HL-60/S4 treated with retinoic acid at 250 ng/mL for 4 days and 3 days (cell line): ENCODE data around the gene STK32B.

ENCODE experiments used
- in situ Hi-C: fragments of 300-500 bp; cut with MboI; formaldehyde crosslinking; loops from 2 replicates; pipeline ENCODE4 v1.7.0; 2022; ENCODE audit warnings: low sequenced_read_pairs

STK32B gene

GRCh38 chr4:5462254-5462835 is 411.1 kb downstream of the STK32B start:
- in situ Hi-C loops = no loop called here

GRCh38 chr4:5462896-5463295 is 411.6 kb downstream of the STK32B start:
- in situ Hi-C loops = no loop called here

- in situ Hi-C loops = no loop called here
These were observed 412.1 kb downstream of the STK32B start for GRCh38 chr4:5463361-5463760.

GRCh38 chr4:5463936-5464650 is 412.8 kb downstream of the STK32B start:
- in situ Hi-C loops = no loop called here

GRCh38 chr4:5465529-5465928 is 414.2 kb downstream of the STK32B start:
- in situ Hi-C loops = no loop called here

GRCh38 chr4:5465956-5466355 is 414.7 kb downstream of the STK32B start:
- in situ Hi-C loops = no loop called here

- in situ Hi-C loops = no loop called here
These were observed 415.8 kb downstream of the STK32B start for GRCh38 chr4:5467111-5467510.

- in situ Hi-C loops = no loop called here
These were observed 418.0 kb downstream of the STK32B start for GRCh38 chr4:5469151-5469775.

GRCh38 chr4:5469861-5470260 is 418.6 kb downstream of the STK32B start:
- in situ Hi-C loops = no loop called here

GRCh38 chr4:5470318-5471198 is 419.3 kb downstream of the STK32B start:
- in situ Hi-C loops = no loop called here

- in situ Hi-C loops = no loop called here
These were observed 419.9 kb downstream of the STK32B start for GRCh38 chr4:5471206-5471605.

GRCh38 chr4:5471691-5472090 is 420.4 kb downstream of the STK32B start:
- in situ Hi-C loops = no loop called here

GRCh38 chr4:5472160-5472591 is 420.9 kb downstream of the STK32B start:
- in situ Hi-C loops = no loop called here

GRCh38 chr4:5473125-5473524 is 421.8 kb downstream of the STK32B start:
- in situ Hi-C loops = no loop called here

GRCh38 chr4:5474756-5475155 is 423.5 kb downstream of the STK32B start:
- in situ Hi-C loops = no loop called here

GRCh38 chr4:5477613-5478012 is 426.3 kb downstream of the STK32B start:
- in situ Hi-C loops = no loop called here

- in situ Hi-C loops = no loop called here
These were observed 426.9 kb downstream of the STK32B start for GRCh38 chr4:5478169-5478568.

GRCh38 chr4:5478697-5479096 is 427.4 kb downstream of the STK32B start:
- in situ Hi-C loops = no loop called here

- in situ Hi-C loops = no loop called here
These were observed 428.3 kb downstream of the STK32B start for GRCh38 chr4:5479518-5480060.

- in situ Hi-C loops = no loop called here
These were observed 437.1 kb downstream of the STK32B start for GRCh38 chr4:5488413-5488812.

- in situ Hi-C loops = no loop called here
These were observed 438.0 kb downstream of the STK32B start for GRCh38 chr4:5489260-5489659.
